SK-N-SH (cell line): ENCODE results near the gene NR0B2.

Experiments
- MXI1 ChIP-seq: IDR thresholded peaks from 2 replicates; pipeline ENCODE4 v1.6.1; 2012; ENCODE audit warnings: mild to moderate bottlenecking, low read depth, low read length, improper control_type of control experiment
- RCOR1 ChIP-seq: fragments of 150-350 bp; IDR thresholded peaks from 2 replicates; pipeline ENCODE4 v1.6.1; 2017; ENCODE audit warnings: antibody characterized with exemption, low read length
- SMC3 ChIP-seq: IDR thresholded peaks from 2 replicates; pipeline ENCODE4 v1.6.1; 2012; ENCODE audit warnings: low read depth, low read length, improper control_type of control experiment

- TF ChIP-seq MXI1 (no peak), SMC3 (no peak), RCOR1 (no peak)
Observed at GRCh38 chr1:26879793-26880192, 34.0 kb downstream of the NR0B2 start.
